HG03097 (cell line): ENCODE results near the gene FGF14.

Source experiments
- ATAC-seq: cut with Tn5 transposase; IDR thresholded peaks from one replicate; pipeline ENCODE4 v1.9.1; 2021; ENCODE audit not compliant: unreplicated experiment, low FRiP score

FGF14 gene

DNA sequence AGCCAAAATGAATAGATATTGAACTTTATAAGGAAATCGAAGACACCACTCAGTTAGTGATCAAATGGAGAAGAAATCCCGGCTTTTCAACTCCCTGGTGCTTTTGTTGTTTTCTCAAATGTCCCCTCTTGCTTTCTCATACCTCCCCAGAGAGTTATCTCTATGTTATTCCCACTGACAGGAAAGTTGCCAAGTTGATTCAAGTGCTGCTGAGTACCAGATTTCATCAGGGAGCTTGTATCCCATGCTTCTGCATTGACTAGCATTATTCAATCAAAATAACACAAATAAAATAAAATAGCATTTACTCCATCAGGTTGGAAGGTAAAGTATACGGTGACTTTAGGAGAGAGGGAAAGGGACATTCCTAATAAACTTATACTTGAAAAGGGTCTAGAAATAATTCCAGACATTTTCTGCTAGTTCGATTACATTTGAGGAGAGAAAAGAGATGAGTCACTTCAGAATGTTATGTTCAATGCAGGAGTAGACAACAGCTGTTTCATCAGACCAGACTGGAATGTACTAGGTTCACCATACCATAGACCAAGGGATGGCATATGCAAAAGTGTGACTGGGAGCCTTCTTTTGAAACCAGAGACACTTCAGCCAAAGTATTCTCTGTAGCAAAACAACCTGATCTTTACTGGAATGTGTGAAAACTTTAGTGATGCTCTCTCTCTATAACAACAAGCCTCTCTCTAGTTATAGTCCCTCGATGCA is 397.8 kb downstream of the FGF14 start:
- no peak for ATAC-seq

DNA sequence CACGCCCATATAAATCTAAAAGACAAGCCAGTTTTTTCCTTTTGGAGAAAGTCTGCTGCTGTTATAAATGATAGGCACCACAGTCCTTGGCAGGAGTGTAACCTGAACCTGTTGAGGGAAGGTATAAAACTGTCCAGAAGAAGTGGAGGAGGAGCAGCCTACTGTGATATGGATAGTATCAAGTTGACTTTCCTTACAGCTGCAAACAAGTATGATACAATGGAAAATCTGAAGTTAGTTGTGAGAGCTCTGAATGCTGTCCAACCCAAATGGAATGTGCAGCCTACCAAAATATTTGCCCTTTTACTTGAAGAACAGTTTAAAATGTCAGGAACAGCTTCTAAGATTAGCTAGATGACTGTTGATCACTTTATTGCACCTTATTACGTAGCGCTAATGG is 399.6 kb downstream of the FGF14 start:
- ATAC-seq: no peak

DNA sequence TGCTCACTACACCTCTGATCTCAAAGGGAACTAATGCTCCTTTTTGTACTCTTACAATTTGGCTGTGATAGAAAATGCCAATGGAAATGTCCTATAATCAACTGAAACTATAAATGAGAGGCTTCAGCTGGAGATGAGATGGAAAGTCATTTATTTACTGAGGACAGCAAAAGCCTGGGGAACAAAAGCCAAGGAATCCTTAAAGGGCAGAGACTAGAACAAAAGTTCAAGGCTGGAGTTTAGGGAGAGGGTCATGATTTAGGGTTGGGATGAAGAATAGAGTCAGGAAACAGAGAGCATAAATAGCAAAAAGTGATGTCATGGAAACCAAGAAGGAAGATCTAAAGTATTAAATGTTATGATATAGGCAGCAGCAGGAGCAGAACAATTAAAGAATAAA is 401.1 kb downstream of the FGF14 start:
- ATAC-seq: no peak

DNA sequence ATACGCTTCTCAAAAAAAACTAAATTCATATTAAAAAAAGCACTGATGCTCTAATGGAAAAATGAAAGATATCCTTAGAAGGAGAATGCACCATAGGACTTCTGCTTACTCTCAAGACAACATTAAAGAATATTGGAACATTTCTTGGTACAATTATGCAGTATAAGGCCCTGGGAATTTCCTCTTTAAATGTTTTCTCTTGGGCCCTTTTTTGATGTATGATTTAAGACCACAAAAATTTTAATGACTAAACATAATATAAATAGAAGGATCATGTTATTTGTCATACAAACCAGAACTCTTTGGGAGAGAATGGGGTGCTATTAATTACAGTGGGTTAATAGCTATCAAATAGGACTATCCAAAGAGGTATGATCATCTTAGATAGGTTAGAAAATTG is 403.7 kb downstream of the FGF14 start:
- ATAC-seq: no peak

GRCh38 chr13:101996954-101997353 is 404.9 kb downstream of the FGF14 start:
- ATAC-seq: no peak

- ATAC-seq: no peak
Observed at GRCh38 chr13:101989798-101990350, 412.0 kb downstream of the FGF14 start.

GRCh38 chr13:101988140-101988539 is 413.7 kb downstream of the FGF14 start:
- no peak for ATAC-seq

DNA sequence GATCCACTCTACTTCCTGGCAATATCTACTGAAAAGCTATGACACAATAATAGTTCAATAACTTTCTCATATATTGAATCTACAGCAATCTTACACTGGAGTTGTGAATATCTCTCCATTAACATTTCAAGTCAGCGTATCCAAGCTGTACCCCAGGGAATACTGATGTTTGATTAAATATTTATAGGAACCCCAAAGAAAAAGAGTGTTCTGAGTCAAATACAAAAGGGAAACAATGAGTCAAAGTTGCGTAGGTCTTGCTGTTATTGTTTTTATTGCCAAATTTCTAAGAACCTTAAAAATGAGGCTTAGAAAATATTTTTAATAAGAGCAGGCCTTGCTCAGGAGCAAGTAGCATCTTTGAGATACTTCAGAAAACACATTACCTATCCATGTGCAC is 415.5 kb downstream of the FGF14 start:
- no peak for ATAC-seq

DNA sequence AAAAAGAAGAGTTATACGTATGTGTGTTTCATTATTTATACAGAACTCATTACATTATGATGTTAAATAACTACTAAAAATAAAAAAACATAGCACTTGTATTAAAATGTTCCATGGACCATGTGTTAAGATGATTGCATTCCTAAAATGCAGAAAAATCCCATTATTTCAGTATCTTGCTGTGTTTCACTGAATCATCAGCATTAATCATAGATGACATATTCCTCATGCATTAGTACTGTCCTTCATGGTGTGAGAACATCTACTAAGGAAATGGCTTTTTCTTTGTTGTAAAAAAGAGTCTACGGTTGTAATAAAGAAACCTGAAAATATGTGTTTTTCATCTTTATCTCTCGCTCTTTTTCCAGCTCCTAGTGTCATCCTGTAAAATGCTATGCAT is 416.5 kb downstream of the FGF14 start:
- ATAC-seq: no peak

DNA sequence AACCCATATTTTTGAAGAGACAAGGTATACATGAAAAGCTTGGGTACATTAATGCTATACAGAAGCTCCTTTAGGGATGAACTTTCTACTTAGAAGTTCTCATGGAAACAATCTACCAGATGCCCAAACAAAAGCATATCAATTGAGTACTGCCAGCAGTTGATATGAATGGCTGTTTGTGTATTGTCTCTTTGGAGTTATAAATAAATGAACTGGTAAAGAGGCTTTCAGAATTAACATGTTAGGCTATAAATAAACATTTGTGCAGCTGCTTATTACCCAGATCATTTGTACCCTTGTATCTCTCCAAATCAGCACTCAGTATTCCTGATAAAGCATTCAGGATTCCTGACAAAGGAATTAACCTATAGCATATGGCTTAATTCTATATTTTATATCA is 418.9 kb downstream of the FGF14 start:
- ATAC-seq: no peak

- ATAC-seq: no peak
Observed at GRCh38 chr13:101979825-101980224, 422.0 kb downstream of the FGF14 start.

- ATAC-seq: no peak
Observed at GRCh38 chr13:101978552-101979315, 423.1 kb downstream of the FGF14 start.

DNA sequence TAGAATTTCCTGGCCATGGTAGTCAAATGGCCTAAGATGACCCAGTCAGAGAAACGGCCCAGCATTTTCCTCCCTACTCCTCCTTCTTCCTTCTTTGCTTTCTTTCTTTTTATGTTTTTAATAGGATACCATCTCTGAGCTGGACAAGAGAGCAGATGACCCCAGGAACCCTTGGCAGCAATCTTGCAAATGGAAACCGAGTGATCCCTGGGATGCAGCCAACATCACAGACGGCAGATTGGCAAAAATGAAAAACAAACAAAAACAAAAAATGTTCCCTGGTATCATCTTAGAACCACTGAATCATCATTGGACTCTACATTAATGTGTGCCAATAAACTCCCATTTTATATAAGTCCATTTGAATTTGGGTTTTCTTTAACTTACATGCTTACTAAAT is 424.4 kb downstream of the FGF14 start:
- ATAC-seq: no peak

DNA sequence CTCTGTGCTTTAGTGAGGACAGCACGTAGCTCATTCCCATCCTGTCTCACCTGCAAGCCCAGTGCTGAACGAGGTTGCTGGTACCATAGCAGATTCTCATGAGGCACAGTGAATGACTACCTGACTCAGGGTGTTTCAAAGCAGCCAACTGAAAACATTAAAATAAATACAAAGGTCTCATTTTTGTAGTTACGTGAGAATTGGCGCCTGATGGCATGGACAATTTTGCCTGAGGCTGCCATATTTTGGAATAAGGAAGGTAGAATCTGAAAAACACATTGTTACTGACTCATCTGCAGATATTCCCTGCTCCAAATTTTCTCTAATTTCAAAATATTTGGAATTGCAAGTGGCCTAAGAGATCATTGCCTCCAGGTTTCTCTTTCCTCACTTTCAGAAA is 429.7 kb downstream of the FGF14 start:
- ATAC-seq: no peak

DNA sequence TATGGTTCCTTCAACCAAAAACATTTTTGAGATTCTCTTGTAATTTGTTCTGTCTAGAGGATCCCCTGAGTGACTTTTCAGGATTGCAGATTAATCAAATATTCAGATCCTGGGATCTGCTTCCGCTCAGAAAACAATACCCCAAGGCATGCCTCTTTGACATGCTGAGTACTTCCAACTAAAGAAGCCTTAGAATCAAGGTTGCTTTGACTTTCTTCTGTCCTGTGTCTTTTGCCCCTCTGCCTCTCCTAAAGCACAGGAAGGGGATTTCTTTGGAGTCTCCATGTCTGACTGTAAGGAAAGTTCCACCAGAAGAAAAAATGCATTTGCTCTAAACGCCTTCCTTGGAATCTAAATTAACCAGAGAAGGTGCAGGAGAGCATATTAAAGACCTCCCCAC is 431.5 kb downstream of the FGF14 start:
- no peak for ATAC-seq

DNA sequence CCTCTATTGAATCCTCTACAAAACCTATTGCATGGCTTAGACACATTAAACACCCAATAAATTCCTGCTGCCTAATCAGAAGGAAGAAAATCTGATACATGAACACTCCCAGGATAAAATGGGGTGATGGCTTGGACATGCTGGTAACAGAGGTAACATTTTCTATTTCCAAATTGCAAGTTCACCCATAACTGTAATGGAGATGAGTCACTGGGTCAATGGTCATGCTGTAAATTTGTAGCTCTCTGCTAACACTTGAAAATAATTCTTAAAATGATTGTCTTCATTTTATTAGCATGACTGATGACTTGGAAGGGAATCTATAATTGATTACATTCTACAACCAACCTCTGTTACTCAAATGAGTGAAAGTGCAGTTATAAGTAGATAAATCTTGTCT is 434.1 kb downstream of the FGF14 start:
- no peak for ATAC-seq

- no peak for ATAC-seq
Observed at GRCh38 chr13:101967216-101967615, 434.6 kb downstream of the FGF14 start.

DNA sequence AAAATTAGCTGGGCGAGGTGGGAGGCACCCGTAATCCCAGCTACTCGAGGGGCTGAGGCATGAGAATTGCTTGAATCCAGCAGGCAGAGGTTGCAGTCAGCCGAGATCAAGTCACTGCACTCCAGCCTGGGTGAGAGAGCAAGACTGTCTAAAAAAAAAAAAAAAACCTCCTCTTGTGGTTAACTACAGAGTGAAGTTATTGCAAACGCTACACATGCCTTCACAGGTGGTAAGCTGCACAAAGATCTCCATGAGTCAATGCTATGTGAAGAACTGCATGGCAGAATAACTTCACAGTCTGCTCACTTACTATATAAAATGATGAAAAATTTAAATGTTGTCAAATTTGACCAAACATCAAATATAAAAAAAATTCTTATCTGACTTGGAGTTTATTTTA is 436.8 kb downstream of the FGF14 start:
- no peak for ATAC-seq

DNA sequence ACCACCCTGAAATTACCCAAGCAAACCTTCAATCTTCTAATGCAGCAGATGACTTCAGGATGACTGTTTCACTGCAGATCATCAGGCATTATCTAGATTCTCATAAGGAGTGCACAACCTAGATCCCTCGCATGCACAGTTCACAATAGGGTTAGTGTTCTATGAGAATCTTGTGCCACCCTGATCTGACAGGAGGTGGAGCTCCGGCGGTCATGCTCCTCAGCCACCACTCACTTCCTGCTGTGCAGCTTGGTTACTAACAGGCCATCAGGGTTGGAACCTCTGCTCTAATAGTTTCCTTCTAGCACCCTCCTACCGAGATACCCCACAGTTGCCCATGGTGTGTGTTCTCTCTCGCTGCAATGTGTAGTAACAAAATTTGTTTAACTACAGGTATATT is 442.8 kb downstream of the FGF14 start:
- ATAC-seq: no peak

DNA sequence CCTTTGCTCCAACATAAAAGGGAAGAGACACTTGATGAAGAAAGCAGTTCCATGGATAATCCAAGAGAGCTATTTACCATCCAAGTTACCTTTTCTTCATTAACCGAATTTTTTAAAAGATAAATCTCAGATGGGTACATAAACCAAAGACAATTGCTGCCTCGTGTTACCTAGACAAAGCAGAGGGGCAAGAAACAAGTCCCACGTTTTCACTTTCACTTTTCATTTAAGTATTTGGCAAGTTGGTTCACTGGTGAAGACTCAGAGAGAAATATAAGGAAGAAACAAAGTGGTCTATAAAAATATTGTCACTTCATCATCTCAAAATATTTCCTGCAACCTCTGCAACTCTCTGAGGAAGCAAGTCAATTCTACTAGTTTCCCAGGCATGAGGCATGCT is 446.1 kb downstream of the FGF14 start:
- ATAC-seq: no peak

DNA sequence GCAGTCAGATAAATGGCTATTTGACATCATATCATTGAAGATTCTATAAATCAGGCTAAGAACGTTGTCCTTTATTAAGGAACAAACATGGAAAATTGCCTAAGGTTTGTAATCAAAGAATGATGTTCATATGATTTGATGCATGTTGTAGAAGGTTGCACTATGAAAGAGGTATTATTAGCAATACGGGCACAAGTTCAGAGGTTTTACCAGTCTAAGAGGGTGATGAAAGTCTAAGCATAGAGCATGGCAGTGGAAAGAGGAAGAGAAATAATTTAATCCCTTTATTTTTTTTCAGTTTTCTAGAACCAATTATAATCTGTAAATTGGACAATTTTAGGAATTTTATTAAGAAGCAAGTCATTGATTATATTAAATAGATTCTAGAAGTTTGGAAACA is 450.7 kb downstream of the FGF14 start:
- ATAC-seq: no peak

- ATAC-seq: no peak
Observed at GRCh38 chr13:101949681-101950080, 452.2 kb downstream of the FGF14 start.
